ENCODE data around the gene TSHZ2.

DNA sequence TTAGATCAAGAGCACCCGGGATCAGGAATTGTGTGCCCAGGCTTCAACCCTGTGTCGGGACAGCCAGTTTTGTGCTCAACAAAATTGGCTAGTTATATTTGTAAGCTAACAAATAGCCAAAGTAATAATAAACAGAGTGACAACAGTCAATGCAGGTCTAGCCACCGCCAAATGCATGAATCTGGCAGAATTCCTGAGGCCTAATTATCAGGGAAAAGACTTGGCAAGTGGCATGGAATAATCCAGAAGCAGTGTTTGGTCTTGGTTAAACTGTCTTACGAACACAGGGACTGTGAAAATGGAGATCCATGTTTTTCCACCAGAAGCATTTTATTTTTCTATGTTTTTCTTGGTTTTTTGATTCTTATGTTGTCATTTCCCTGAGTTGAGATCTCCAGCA, 352.7 kb downstream of the TSHZ2 start:
- TF ChIP-seq POLR2A (IDR thresholded peaks at IDR 0.05): no peak
- TF ChIP-seq, protein P1, sequence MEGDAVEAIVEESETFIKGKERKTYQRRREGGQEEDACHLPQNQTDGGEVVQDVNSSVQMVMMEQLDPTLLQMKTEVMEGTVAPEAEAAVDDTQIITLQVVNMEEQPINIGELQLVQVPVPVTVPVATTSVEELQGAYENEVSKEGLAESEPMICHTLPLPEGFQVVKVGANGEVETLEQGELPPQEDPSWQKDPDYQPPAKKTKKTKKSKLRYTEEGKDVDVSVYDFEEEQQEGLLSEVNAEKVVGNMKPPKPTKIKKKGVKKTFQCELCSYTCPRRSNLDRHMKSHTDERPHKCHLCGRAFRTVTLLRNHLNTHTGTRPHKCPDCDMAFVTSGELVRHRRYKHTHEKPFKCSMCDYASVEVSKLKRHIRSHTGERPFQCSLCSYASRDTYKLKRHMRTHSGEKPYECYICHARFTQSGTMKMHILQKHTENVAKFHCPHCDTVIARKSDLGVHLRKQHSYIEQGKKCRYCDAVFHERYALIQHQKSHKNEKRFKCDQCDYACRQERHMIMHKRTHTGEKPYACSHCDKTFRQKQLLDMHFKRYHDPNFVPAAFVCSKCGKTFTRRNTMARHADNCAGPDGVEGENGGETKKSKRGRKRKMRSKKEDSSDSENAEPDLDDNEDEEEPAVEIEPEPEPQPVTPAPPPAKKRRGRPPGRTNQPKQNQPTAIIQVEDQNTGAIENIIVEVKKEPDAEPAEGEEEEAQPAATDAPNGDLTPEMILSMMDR (IDR thresholded peaks at IDR 0.05): no peak
